T follicular helper cell (primary cell): ENCODE measurements around the gene KLLN.
"Not testable (repeated sequence)": the region's sequence is repeated elsewhere in the genome, so short reads cannot be mapped to it uniquely, and the experiment has no call there.

Experiments
- DNase-seq: peaks from one replicate; pipeline ENCODE4 v3.0.0-alpha.2; 2020; ENCODE audit warnings: low read depth
- total RNA-seq, 2 experiments: gene quantifications; one replicate each; lab custom pipeline; 2026; lab: John Stamatoyannopoulos, UW

The KLLN gene, protein sequence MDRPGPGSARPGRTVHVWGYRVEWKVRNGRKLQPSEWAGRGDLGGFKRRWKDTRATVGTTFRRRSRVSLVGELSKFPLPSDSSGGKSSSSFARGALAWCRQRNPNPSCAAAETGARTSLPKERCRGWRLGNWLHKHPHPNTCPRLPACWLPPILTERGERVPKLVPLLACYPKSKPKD
- 0.78 to 0.87 reads per million in 2 experiments for total RNA-seq

DNA sequence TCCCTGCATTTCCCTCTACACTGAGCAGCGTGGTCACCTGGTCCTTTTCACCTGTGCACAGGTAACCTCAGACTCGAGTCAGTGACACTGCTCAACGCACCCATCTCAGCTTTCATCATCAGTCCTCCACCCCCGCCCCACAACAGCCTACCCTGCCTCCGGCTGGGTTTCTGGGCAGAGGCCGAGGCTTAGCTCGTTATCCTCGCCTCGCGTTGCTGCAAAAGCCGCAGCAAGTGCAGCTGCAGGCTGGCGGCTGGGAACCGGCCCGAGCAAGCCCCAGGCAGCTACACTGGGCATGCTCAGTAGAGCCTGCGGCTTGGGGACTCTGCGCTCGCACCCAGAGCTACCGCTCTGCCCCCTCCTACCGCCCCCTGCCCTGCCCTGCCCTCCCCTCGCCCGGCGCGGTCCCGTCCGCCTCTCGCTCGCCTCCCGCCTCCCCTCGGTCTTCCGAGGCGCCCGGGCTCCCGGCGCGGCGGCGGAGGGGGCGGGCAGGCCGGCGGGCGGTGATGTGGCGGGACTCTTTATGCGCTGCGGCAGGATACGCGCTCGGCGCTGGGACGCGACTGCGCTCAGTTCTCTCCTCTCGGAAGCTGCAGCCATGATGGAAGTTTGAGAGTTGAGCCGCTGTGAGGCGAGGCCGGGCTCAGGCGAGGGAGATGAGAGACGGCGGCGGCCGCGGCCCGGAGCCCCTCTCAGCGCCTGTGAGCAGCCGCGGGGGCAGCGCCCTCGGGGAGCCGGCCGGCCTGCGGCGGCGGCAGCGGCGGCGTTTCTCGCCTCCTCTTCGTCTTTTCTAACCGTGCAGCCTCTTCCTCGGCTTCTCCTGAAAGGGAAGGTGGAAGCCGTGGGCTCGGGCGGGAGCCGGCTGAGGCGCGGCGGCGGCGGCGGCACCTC is at the start of gene KLLN, which contains the start of gene PTEN:
Gene KLLN, minus strand, starts transcription at position 481 of the 891 bp plus-strand sequence. CDS start 1,046 bp downstream, outside the sequence.
Gene PTEN, plus strand, starts transcription at position 573 of the 891 bp plus-strand sequence. CDS start 845 bp downstream, outside the sequence.
- DNase-seq, result peak; percentile 74

DNA sequence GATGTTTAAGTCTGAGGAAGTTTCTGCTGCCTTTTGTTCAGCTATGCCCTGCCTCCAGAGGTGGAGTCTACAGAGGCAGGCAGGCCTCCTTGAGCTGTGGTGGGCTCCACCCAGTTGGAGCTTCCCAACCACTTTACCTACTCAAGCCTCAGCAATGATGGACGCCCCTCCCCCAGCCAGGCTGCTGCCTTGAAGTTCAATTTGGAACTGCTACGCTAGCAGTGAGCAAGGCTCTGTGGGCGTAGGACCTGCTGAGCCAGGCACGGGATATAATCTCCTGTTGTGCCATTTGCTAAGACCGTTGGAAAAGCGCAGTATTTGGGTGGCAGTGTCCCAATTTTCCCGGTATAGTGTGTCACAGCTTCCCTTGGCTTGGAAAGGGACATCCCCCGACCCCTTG is 40.1 kb upstream of the KLLN start:
- DNase-seq, result not testable (repeated sequence)

DNA sequence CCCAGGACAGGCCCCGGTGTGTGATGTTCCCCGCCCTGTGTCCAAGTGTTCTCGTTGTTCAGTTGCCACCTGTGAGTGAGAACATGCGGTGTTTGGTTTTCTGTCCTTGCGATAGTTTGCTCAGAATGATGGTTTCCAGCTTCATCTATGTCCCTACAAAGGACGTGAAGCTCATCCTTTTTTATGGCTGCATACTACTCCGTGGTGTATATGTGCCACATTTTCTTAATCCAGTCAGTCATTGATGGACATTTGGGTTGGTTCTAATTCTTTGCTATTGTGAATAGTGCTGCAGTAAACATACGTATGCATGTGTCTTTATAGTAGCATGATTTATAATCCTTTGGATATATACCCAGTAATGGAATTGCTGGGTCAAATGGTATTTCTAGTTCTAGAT is 34.6 kb upstream of the KLLN start:
- not testable (repeated sequence) for DNase-seq

DNA sequence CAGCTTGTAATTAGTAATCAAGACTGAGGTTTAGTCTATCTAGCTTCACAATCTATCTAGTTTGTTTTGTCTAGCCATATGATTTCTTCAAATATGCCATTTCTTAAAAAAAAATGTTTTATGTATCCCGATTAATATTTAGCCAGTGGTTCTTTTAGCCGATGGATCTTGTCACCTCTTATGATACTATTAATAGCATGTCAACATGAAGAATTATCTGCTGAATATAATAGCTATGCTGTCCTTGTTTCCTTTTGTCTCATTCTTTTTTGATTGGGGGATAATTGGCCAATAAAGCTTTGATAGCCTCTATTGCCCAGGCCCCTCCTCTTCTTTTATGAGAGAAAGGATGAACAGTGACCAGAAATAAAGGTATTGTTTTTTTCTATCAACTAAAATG is 32.9 kb upstream of the KLLN start:
- no peak for DNase-seq

DNA sequence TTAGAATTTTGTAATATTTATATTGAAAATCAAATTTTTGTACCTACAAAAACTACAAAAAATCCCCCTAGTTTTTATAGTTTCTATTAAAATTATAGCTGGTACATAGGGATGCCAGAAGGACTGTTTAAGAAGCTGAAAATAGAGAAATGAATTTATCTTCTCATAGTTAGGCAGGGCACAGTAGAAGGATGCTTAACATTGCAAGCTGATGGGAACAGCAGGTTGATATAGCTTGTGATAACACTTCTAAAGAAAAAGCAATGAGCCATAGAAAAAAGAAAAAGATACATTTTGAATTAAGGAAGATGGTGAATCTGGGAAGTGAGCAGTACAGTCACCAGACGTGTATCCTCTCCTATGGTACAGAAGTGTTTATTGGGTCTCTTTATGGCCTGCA is 32.1 kb upstream of the KLLN start:
- DNase-seq, result no peak

DNA sequence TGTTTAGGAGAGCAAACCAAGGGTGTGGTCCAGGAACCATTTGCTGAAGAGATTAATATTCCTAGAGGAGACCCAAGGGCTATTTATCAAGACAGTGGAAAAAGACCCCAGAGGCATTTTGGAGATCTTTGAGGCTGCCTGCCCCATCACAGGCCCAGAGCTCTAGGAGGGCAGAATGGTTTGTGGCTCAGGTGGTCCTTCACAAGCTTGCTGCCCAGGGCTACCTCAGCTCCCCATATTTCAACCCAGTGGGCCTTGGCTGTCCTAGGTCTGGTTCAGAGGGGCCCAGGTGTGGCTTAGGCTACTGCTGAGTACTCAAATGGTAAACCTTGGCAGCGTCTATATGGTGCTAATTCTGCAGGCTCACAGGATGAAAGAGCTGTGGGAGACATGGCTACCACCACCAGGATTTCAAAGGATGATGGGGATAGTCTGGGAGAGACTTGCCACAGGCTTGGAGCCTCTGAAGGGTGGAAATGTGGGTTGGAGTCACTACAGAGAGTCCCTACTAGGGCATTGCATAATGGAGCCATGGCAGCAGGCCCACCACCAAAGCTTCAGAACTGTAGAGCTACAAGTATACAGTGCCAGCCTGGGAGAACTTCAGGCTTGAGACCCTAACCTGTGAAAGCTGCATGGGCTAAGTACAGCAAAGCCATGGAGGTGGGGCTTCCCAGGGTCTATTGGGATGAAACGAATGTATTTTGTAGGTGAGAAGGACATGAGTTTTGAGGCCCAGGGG is 24.4 kb upstream of the KLLN start:
- no peak for DNase-seq

DNA sequence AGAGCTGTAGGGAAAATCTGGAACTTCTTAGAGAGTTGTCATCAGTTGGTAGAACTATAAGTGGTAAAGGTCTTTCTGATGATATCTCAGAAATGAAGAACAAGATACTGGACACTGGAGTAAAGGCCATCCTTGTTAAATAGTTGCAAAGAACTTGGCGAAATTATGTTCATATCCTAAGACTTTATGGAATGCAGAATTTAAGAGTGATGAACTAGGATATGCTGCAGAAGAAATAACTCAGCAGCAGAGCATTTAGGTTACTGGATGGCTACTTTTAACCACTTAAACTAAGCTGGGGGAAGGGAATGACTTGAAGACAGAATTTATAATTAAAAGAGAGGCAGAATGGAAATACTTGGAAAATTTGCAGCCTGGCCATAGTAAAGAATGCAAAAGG is 23.8 kb upstream of the KLLN start:
- DNase-seq, result no peak

DNA sequence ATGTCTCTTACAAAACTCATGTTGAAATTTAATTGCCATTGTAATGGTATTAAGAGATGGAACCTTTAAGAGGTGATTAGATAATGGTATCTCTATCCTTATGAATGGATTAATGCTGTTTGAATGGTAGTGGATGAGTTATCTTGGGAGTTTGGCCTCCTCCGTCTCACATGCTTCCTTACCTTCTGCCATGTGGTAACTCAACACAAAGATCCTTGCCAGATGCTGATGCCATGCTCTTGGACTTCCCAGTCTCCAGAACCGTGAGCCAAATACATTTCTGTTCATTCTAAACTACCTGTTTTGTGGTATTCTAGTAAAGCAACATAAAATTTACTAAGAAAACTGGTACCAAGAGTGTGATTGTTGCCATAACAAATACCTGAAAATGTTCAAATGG is 23.3 kb upstream of the KLLN start:
- DNase-seq, result no peak

DNA sequence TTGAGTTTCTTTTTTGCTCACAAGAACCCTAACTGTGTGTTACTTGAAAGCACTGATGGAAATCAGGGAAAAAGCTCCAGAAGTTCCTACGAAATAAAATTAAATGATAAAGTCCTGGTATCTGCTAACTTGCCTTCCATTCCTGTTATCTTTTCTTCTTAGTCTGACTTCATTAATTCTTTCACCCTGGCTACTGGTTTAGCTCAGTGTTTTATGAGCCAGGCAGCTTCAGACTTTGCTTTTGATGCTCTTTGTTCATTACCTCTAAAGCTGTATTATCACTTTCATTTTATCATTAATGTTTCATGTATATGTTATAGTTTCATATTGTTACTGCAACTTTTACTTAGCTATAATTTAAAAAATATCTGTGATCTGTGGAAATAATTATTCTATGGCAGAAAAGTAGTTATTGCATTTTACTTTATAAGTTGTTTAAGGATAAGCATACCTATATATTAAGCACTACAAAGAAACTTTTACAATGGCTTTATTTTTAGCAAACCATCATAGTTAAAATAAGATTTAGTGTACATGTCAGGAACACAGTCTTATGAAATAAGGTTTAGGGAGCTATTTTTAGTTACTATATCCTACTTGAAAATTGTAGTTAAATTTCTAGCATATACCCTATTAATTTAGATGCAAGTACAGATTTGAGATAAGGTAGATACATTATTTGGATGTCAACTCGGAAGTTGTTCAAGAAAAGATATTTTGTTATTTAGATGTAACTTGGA is 19.4 kb upstream of the KLLN start:
- DNase-seq, result no peak

DNA sequence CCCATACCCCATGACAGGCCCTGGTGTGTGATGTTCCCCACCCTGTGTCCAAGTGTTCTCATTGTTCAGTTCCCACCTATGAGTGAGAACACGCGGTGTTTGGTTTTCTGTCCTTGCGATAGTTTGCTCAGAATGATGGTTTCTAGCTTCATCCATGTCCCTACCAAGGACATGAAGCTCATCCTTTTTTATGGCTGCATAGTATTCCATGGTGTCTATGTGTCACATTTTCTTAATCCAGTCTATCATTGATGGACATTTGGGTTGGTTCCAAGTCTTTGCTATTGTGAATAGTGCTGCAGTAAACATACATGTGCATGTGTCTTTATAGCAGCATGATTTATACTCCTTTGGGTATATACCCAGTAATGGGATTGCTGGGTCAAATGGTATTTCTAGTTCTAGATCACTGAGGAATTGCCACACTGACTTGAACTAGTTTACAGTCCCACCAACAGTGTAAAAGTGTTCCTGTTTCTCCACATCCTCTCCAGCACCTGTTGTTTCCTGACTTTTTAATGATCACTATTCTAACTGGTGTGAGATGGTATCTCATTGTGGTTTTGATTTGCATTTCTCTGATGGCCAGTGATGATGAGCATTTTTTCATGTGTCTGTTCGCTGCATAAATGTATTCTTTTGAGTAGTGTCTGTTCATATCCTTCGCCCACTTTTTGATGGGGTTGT is 18.2 kb upstream of the KLLN start:
- DNase-seq, result not testable (repeated sequence)

DNA sequence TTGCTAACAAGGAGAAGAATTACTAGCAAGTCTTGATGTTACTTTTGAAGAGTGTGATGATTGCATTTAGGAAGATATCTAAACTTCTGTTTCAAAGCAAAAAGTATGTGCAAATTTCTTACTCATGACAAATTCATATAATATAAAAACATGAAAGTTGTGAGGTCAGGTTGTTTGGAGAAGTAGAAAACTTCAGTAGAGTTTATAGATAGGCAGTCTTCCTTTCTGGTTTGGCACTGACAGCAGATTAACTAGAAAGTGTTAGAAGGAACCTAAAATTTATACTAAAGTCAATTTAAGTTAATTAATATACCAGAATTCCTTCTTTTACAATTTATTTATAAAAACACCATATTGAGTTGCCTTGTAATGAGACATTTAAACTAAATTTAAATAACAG is 17.0 kb upstream of the KLLN start:
- DNase-seq, result no peak

DNA sequence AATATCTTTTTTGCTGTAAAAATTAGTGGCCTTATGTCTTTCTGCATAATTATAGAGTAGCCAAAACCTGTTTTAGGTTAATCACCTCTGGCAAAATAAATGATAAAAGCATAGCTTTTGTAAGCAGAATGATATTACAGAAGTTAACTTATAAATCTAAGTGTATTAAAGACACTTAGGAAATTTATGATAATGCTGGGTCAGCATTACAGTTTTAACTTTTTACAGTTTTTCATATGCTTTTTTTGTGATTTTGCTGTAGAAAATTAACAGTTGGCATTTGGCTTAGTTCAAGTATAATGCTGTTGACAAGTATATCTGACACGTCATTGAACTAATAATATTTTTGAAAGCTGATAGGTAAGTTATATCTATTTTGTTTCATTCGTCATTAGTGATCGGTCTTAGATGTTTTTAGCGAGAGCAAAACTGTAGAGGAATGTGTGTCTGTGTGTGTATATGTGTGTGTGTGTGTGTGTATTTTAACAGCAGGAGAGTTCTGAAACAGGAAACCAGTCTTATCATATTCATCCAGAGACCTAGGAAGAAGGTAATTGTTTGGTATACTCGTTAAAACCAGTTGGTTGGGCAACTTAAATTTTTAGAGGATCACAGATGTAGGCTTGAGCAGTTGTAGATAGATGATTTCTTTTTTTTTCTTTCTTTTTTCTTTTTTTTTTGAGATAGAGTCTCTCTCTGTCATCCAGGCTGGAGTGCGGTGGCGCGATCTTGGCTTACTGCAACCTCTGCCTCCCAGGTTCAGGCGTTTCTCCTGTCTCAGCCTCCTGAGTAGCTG is 15.5 kb upstream of the KLLN start:
- no peak for DNase-seq

DNA sequence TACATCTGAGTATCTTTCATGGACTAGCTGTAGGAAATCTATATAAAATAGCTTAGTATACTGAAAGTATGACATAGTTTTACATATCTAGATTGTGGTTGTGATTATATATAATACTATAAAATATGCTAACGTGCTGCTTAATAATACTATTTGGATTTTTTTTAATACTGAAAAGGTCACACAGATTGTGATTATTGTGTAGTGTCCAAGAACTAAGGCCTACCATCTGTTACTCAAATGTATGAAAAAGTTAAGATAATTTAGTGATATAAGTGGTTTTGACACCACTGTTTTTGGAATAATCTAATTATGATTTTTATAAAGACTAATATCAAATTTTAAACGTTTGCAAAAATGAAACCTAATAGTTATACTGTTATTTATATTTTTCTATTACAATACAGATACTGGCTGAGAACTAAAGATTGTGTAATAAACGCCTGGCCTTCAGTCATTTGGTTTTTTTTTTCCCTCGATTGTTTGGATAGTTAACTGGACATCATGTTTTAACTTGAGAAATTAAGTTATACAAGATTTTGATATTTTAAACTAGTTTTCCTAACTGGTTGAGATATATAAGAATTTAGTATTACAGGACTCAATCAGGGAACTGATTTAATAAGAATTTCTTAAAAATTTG is 12.7 kb upstream of the KLLN start:
- no peak for DNase-seq

DNA sequence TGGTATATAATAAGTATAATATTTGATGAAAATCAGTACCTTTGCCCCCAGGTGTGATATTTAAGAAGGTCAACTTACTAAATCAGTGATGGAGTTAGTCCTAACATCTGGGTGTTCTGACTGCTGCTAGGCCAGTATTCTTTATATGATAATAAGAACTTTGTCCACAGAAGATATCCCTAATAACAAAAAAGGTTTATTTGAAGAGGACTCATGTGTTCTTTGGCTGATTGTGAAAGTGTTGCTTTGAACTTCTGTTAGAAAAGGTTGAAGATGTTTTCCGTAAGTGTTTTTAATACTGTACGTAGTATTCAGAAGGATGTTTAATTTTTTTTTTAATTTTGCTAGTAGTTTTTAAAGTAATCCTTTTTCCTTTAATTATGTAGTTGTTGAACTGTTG is 10.3 kb upstream of the KLLN start:
- DNase-seq, result no peak

DNA sequence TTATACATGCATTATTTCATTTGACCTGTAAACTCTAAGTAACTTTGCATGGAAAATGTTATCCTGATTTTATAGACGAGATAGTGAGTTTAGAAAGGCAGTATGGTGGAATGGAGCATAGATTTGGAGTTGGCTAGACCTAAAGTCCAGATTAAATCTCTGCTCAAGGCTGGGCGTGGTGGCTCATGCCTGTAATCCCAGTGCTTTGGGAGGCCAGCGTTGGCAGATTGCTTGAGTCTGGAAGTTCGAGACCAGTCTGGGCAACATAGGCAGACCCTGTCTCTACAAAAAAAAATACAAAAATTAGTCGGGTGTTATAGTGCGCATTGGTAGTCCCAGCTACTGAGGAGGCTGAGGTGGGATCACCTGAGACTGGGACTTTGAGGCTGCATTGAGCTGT is 9.5 kb upstream of the KLLN start:
- DNase-seq, result no peak

DNA sequence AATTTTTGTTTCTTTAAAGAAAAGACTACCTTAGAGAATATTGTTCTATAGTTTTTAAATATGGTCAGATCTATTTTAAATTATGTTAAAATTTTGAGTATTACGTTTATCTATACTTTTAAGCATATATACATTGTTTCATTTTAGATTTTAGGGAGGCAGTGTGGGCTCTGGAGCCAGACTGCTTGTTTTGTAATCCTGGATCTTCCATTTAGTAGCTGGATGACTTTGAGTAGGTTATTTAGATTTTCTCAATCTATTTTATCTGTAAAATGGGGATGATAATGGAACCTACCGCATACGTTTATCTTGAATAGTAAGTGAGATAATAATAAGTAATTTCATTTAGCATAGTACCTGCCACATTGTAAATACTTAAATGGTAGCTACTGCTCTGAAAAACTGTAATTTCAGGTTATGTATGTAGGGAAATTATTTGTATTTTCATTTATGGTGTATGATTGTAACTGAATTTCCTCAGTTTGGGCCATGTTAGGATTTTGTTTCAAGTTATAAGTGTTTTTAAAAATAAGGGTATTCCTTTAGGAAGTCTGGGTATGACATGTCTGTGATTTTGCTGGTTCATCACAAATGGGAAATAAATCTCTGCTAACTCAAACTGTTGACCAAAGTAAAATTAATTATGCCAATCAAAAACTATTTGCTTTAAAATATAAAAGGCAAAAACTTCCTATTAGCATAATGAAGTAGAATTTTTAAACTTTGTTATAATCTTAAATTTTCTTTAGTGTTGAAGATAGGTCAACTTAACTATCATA is 6.6 kb upstream of the KLLN start:
- no peak for DNase-seq

DNA sequence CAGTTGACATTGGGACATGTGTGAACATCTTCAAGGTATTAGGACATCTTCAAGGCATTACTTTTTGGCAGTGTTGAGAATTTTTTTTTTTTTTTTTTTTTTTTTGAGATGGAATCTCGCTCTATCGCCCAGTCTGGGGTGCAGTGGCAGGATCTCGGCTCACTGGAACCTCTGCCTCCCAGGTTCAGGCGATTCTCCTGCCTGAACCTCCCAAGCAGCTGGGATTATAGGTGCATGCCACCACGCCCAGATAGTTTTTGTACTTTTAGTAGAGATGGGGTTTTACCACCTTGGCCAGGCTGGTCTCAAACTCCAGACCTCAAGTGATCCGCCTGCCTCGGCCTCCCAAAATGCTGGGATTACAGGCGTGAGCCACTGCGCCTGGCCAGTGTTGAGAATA is 5.8 kb upstream of the KLLN start:
- DNase-seq, result not testable (repeated sequence)

DNA sequence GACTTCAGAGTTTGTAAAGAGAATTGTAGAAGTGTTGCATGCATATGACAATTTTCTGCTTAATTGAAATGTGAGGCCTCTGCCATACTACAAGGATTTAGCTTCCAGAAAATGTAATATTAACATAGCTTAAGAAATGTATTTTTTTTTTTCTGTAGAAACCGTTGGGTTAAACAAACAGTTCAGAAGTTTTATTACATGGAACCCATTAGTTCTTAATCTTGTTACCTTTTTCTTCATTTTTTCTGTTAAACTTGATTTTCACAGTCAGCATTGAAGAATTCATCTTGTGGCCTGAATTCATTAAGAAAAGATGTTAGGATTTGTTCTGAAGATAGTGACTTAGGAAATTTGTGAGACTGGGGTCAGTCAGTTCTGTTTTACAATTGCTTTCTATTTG is 4.9 kb upstream of the KLLN start:
- DNase-seq, result no peak

DNA sequence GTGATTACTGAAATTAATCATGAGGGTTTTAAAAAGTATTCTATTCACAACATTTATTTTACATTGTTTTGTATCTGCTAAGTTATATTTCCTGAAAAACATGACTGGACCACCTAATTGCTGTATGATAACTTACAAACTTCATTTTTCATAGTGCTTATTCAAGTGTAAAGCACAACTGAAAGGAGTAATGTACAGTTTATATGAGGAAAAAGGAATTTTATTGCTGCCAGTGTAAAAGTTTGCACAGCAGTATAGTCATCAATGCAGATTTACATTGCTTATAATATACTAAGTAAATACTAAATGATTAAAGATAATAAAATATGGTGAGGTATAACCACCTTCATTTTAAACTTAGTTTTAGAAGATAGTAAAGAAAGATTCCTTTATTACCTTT is 4.1 kb upstream of the KLLN start:
- no peak for DNase-seq
